ENCODE data around the gene RGSL1. TPM values are rescaled to one million over a fixed set of nuclear protein-coding genes. Genes with fewer than 3 reads are reported as not detected.

Gene RGSL1
- total RNA-seq, 2 experiments from 2014 or later, result not detected

DNA sequence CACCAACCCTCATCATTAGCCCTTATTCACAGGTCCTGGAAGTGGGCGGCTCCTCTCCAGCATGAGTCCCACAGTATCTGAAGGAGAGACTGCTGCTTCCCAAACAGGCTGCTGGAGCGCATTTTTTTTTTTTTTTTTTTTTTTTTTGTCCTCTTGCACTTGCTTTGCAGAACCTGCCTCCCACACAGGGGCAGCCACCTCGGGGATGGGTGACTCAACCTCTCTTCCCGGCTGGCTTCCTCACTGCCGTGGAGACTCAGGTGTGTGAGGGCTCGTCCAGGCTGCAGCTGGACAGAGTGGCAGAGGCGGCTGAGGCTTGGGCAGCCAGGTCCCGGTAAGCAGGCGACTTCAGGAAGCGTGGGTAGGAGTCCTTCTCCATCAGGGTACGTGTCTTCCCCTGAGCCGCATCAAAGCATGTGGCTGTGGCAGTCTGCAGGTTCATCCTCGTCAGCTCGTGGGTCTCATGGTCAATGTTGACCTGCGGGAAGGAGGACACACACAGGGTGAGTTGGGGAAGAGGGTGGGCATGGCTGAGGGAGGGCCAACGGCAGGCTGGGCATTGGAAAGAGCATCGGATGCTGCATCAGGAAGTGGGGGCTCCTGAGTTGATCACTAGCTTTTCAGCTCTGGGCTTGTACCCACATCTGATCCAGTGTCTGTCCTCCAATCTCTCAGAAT is 150.2 kb downstream of the RGSL1 start:
- no peak for DNase-seq
- Histone ChIP-seq H3K27me3 (ENCODE audit: control insufficient read depth in 1 of 2, insufficient read depth in 2 of 2, low read length in 2 of 2) (no peaks in the 10 kb centered on the region), H3K9me3 (ENCODE audit: control insufficient read depth in 1 of 2, insufficient read depth in 1 of 2, low read length in 2 of 2) (no peaks in the 10 kb centered on the region), H3K4me3 (ENCODE audit: low read length) (no peak overlapping the region), H3K4me1 (ENCODE audit: insufficient read depth, low read length) (peaks cover 36% of the 10 kb centered on the region), H3K36me3 (ENCODE audit: insufficient read depth, low read length) (peaks cover 13% of the 10 kb centered on the region), H3K27ac (ENCODE audit: low read depth in 1 of 2, low read length in 2 of 2) (no peak overlapping the region)
- intact Hi-C loops (cut with DNase I, micrococcal nuclease), result loop anchor here in 1 of 2 experiments (1.0 to 10.0 kb wide), 4 partner anchors 182 to 1037 kb away; partner anchors contain the start of genes ARPC5 and SMG7
- no peak overlapping the region for H3K27ac Mint-ChIP-seq
- POLR2A ChIA-PET, result interaction anchor here (1.3 to 1.8 kb wide), 3 partner anchors 12 to 184 kb away, joined by 4 to 8 read pairs (median 7); no protein-coding TSS in a partner anchor
- H3K9me3 Mint-ChIP-seq, result no peaks in the 10 kb centered on the region
- no peak for ATAC-seq (ENCODE audit: poor library complexity)
- no peaks in the 10 kb centered on the region for H3K27me3 Mint-ChIP-seq
- no peak overlapping the region for H3K4me3 Mint-ChIP-seq
- H3K4me1 Mint-ChIP-seq (ENCODE audit: low read depth), result peaks cover 4% of the 10 kb centered on the region
- CTCF ChIA-PET, result interaction anchor here (0.7 to 15.9 kb wide), 4 partner anchors 16 to 187 kb away, joined by 3 to 370 read pairs (median 10); partner anchors contain the start of gene NPL
- H3K36me3 Mint-ChIP-seq (ENCODE audit: low read depth), result no peaks in the 10 kb centered on the region
- TF ChIP-seq, protein P1, sequence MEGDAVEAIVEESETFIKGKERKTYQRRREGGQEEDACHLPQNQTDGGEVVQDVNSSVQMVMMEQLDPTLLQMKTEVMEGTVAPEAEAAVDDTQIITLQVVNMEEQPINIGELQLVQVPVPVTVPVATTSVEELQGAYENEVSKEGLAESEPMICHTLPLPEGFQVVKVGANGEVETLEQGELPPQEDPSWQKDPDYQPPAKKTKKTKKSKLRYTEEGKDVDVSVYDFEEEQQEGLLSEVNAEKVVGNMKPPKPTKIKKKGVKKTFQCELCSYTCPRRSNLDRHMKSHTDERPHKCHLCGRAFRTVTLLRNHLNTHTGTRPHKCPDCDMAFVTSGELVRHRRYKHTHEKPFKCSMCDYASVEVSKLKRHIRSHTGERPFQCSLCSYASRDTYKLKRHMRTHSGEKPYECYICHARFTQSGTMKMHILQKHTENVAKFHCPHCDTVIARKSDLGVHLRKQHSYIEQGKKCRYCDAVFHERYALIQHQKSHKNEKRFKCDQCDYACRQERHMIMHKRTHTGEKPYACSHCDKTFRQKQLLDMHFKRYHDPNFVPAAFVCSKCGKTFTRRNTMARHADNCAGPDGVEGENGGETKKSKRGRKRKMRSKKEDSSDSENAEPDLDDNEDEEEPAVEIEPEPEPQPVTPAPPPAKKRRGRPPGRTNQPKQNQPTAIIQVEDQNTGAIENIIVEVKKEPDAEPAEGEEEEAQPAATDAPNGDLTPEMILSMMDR (IDR thresholded peaks at IDR 0.05), result no peak

DNA sequence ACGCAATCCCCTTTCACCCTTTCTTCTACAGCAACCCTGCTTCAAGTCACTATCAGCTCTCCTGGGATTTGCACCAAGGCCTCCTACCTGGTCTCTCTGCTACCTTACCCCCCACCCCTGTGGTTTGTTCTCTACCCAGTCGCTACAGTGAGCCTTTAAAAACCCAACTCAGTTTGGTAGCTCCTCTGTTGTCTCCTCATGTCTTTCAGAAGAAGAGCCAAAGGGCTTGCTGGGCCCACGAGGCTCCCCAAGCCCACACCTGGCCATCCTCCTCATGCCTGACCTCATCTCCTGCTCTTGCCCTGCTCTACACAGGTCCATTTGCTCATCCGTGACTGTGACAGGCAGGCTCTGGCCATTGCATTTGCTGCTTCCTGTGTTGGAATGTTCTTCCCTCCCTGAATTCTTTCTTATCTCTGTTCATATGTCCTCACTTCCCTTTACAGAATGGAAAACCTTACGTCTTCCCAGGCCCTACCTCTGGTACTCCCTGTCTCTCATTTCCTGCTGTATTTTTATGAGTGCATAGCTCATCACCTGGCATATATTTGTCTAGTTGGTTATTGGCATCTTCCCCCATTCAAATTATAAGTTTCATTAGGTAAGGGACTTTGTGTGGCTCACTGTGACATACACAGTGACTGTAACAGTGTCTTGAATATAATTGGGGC is 150.9 kb downstream of the RGSL1 start:
- no peaks in the 10 kb centered on the region for H3K36me3 Mint-ChIP-seq (ENCODE audit: low read depth)
- no peak overlapping the region for H3K4me3 ChIP-seq (ENCODE audit: low read length)
- CTCF ChIA-PET, result interaction anchor here (0.8 to 15.9 kb wide), 13 partner anchors 10 to 186 kb away, joined by 3 to 370 read pairs (median 7); partner anchors contain the start of genes NPL and RNASEL
- H3K4me3 Mint-ChIP-seq, result no peak overlapping the region
- peaks cover under 1% of the 10 kb centered on the region for H3K4me1 Mint-ChIP-seq (ENCODE audit: low read depth)
- intact Hi-C loops (cut with DNase I, micrococcal nuclease), result loop anchor here (1.0 to 10.0 kb wide), 5 partner anchors 181 to 1036 kb away; partner anchors contain the start of genes ARPC5 (in 1 of the 2) and SMG7 (in 1 of the 2)
- peaks cover 36% of the 10 kb centered on the region for H3K4me1 ChIP-seq (ENCODE audit: insufficient read depth, low read length)
- H3K27me3 Mint-ChIP-seq, result no peaks in the 10 kb centered on the region
- no peak for DNase-seq
- TF ChIP-seq, protein P1 (IDR thresholded peaks at IDR 0.05), result no peak
- no peak overlapping the region for H3K27ac Mint-ChIP-seq
- ATAC-seq (ENCODE audit: poor library complexity), result no peak
- H3K27ac ChIP-seq (ENCODE audit: low read depth in 1 of 2, low read length in 2 of 2), result no peak overlapping the region
- H3K27me3 ChIP-seq (ENCODE audit: control insufficient read depth in 1 of 2, insufficient read depth in 2 of 2, low read length in 2 of 2), result no peaks in the 10 kb centered on the region
- POLR2A ChIA-PET, result interaction anchor here (0.6 to 1.8 kb wide), 6 partner anchors 13 to 207 kb away, joined by 3 to 9 read pairs (median 6); partner anchors contain the start of gene NPL
- no peaks in the 10 kb centered on the region for H3K9me3 ChIP-seq (ENCODE audit: control insufficient read depth in 1 of 2, insufficient read depth in 1 of 2, low read length in 2 of 2)
- H3K9me3 Mint-ChIP-seq, result no peaks in the 10 kb centered on the region
- H3K36me3 ChIP-seq (ENCODE audit: insufficient read depth, low read length), result peaks cover 13% of the 10 kb centered on the region

DNA sequence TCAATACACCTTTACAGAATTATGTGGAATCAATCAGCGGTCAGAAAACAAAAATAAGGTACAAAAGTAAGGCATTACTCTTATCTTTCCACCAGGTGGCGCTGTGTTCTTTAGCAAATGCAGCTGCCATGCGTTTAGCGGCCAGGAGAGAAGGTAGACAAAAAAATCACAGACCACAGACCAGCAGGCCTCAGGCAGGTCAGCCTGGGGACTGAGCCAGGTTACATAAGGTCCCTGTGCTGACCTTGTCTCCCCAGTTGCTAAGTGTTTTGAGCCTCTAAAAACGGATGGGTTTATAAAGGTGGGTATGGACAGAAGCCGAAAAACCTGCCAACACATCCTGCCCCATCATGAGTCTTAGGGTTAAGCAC is 151.5 kb downstream of the RGSL1 start:
- H3K9me3 Mint-ChIP-seq, result no peaks in the 10 kb centered on the region
- DNase-seq (peak; percentile 38 to 89 (median 56)), ATAC-seq (ENCODE audit: poor library complexity) (peak; percentile 22)
- peaks cover 13% of the 10 kb centered on the region for H3K36me3 ChIP-seq (ENCODE audit: insufficient read depth, low read length)
- no peak overlapping the region for H3K4me3 ChIP-seq (ENCODE audit: low read length)
- POLR2A ChIA-PET, result interaction anchor here (1.0 to 1.8 kb wide), 5 partner anchors 13 to 206 kb away, joined by 3 to 9 read pairs (median 7); no protein-coding TSS in a partner anchor
- H3K27me3 Mint-ChIP-seq, result no peaks in the 10 kb centered on the region
- H3K27ac Mint-ChIP-seq, result no peak overlapping the region
- H3K27ac ChIP-seq (ENCODE audit: low read depth in 1 of 2, low read length in 2 of 2), result no peak overlapping the region
- H3K9me3 ChIP-seq (ENCODE audit: control insufficient read depth in 1 of 2, insufficient read depth in 1 of 2, low read length in 2 of 2), result no peaks in the 10 kb centered on the region
- no peaks in the 10 kb centered on the region for H3K27me3 ChIP-seq (ENCODE audit: control insufficient read depth in 1 of 2, insufficient read depth in 2 of 2, low read length in 2 of 2)
- intact Hi-C loops (cut with DNase I, micrococcal nuclease), result loop anchor here (1.0 to 10.0 kb wide), 4 partner anchors 183 to 1036 kb away; partner anchors contain the start of genes ARPC5 (in 1 of the 2) and SMG7 (in 1 of the 2)
- H3K4me1 Mint-ChIP-seq (ENCODE audit: low read depth), result no peaks in the 10 kb centered on the region
- CTCF ChIA-PET, result interaction anchor here (0.6 to 15.9 kb wide), 14 partner anchors 10 to 186 kb away, joined by 3 to 370 read pairs (median 6); partner anchors contain the start of genes NPL and RNASEL
- no peaks in the 10 kb centered on the region for H3K36me3 Mint-ChIP-seq (ENCODE audit: low read depth)
- peaks cover 36% of the 10 kb centered on the region for H3K4me1 ChIP-seq (ENCODE audit: insufficient read depth, low read length)
- TF ChIP-seq, protein P1 (IDR thresholded peaks at IDR 0.05), result peak; percentile 87
- no peak overlapping the region for H3K4me3 Mint-ChIP-seq

Data from CD4-positive, alpha-beta T cell (primary cell).